Tibial artery (tissue), 4 donors: ENCODE data around the gene UTP14A.

ENCODE experiments used
- DNase-seq, 2 donors: peaks; one replicate each; pipeline ENCODE4 v3.0.0-alpha.2; 2019
- H3K27ac ChIP-seq, 2 donors: fragments of 200-600 bp; sonication (generic) in 1 of 2; 1 replicate in 1 of 2; 2 replicates in 1 of 2; pipeline ENCODE4 v1.5.1; 2018 to 2019; ENCODE audit warnings: mild to moderate bottlenecking in 1 of 2
- H3K27me3 ChIP-seq, 2 donors: fragments of 200-600 bp; sonication (generic) in 1 of 2; one replicate each; pipeline versions ENCODE4 v1.5.1 to v1.6.0; 2016 to 2019
- H3K36me3 ChIP-seq, 3 donors: fragments of 200-600 bp; sonication (generic) in 2 of 3; one replicate each; pipeline ENCODE4 v1.5.1; 2016 to 2019; ENCODE audit warnings: mild to moderate bottlenecking in 2 of 3
- H3K4me1 ChIP-seq, 4 donors: fragments of 200-600 bp; sonication (generic) in 2 of 4; 1 replicate in 3 of 4; 2 replicates in 1 of 4; pipeline ENCODE4 v1.5.1; 2016 to 2019
- H3K4me3 ChIP-seq, 2 donors: fragments of 200-600 bp; sonication (generic) in 1 of 2; 1 replicate in 1 of 2; 2 replicates in 1 of 2; pipeline ENCODE4 v1.5.1; 2018 to 2019; ENCODE audit warnings: mild to moderate bottlenecking in 2 of 2
- H3K9me3 ChIP-seq, 3 donors: fragments of 200-600 bp; sonication (generic) in 1 of 3; one replicate each; pipeline ENCODE4 v1.5.1; 2016 to 2019
- intact Hi-C: fragments of 100-400 bp; cut with DNase I; formaldehyde crosslinking; loops from one replicate; pipeline ENCODE4 v1.15.0; 2023; ENCODE audit warnings: low total_unique reads
- TF ChIP-seq, protein P1 (sequence below), 2 experiments: fragments of 200-600 bp in 1 of 2; fragments of 450-650 bp in 1 of 2; IDR thresholded peaks; one replicate each; pipeline ENCODE4 v1.5.1; 2017 to 2019; ENCODE audit warnings: antibody characterized with exemption in 2 of 2, mild to moderate bottlenecking in 1 of 2, moderate library complexity in 1 of 2

The UTP14A gene

DNA sequence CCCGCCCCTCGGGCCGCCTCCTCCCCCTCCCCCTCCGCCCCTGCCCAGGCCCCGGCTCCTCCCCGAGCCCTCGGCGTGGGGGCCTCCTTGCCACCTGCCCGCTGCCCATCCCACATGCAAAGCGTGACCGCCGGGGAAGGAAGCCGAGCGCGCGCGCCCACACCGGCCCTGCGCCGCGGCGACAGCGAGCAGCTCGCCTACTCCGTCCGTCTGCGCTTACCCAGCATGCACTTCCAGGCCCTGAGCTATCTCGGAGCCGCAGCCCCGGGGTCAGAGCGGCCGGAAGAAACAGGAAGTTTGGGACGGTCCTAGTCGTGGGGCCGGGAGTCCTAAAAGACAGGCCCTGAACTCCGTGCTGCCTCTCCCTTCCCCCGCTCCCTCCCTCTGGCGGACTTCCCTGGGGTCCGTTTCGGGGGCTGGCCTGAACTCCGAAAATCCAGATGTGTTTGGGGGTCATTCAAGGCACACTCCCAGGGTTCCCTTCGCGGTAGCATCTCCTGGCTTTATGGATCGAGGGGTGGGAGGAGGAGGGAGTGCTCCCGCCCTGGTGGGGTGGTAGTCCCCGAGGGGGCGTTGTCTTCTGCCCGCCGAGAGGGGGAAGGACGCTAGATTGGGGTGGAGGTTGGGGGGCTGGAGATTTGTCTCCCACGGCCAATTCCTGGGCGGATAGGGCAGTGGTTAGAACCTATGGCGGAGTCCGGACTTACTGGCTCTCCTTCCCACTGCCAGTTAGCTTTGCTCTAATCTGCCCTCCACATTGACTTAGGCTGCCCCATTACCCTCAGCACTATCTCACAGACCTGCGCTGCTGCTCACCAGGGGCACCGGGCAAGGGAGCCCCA is 51.5 kb downstream of the UTP14A start:
- peak overlapping the region; percentile 42 to 56 for H3K4me3 ChIP-seq
- intact Hi-C loops, result loop anchor here (5.0 kb wide), 1 partner anchor 610 kb away; no protein-coding TSS in a partner anchor

DNA sequence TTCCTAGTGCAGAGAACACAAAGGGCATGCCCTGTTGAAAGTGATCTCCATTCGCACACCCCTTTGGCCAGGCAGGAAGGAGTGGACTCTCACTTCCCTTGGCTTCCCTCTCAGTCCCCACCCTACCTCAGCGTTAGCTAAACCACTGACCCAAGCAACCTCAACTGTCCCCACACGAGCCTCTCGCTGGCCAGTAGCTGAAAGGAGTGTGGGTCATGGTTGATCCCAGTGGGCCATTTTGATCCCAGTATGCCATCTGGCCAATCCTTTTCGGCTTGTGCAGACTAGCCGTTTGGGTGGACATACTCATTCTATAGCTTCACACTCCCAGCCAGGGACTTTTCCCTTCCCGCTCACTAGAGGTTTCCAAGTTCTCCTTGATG is 52.1 kb downstream of the UTP14A start:
- DNase-seq, result no peak
- TF ChIP-seq, protein P1, sequence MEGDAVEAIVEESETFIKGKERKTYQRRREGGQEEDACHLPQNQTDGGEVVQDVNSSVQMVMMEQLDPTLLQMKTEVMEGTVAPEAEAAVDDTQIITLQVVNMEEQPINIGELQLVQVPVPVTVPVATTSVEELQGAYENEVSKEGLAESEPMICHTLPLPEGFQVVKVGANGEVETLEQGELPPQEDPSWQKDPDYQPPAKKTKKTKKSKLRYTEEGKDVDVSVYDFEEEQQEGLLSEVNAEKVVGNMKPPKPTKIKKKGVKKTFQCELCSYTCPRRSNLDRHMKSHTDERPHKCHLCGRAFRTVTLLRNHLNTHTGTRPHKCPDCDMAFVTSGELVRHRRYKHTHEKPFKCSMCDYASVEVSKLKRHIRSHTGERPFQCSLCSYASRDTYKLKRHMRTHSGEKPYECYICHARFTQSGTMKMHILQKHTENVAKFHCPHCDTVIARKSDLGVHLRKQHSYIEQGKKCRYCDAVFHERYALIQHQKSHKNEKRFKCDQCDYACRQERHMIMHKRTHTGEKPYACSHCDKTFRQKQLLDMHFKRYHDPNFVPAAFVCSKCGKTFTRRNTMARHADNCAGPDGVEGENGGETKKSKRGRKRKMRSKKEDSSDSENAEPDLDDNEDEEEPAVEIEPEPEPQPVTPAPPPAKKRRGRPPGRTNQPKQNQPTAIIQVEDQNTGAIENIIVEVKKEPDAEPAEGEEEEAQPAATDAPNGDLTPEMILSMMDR (IDR thresholded peaks at IDR 0.05), result no peak
- H3K27me3 ChIP-seq, result no peaks in the 10 kb centered on the region
- intact Hi-C loops, result loop anchor here (5.0 kb wide), 1 partner anchor 611 kb away; no protein-coding TSS in a partner anchor
- H3K4me1 ChIP-seq, result peaks cover 0 to 12% (median 4%) of the 10 kb centered on the region in 4 donors
- no peak overlapping the region for H3K27ac ChIP-seq
- no peaks in the 10 kb centered on the region for H3K9me3 ChIP-seq
- no peak overlapping the region for H3K4me3 ChIP-seq
- H3K36me3 ChIP-seq, result no peaks in the 10 kb centered on the region

More for the DNA sequence above, 51.5 kb downstream of the UTP14A start:
- Histone ChIP-seq H3K36me3 (no peaks in the 10 kb centered on the region), H3K9me3 (no peaks in the 10 kb centered on the region), H3K27ac (peak overlapping the region; percentile 37 to 44), H3K27me3 (no peaks in the 10 kb centered on the region), H3K4me1 (peaks cover 0 to 14% (median 6%) of the 10 kb centered on the region in 4 donors)
- peak; percentile 38 to 71 for DNase-seq
- TF ChIP-seq, protein P1 (IDR thresholded peaks at IDR 0.05), result no peak

GRCh38 chrX:129958814-129959492 is 53.0 kb downstream of the UTP14A start:
- peaks cover 0 to 8% (median 3%) of the 10 kb centered on the region in 4 donors for H3K4me1 ChIP-seq
- no peak overlapping the region for H3K27ac ChIP-seq
- DNase-seq, result no peak
- H3K9me3 ChIP-seq, result no peaks in the 10 kb centered on the region
- TF ChIP-seq, protein P1 (IDR thresholded peaks at IDR 0.05), result no peak
- intact Hi-C loops, result loop anchor here (5.0 kb wide), 1 partner anchor 612 kb away; no protein-coding TSS in a partner anchor
- no peak overlapping the region for H3K4me3 ChIP-seq
- H3K27me3 ChIP-seq, result no peaks in the 10 kb centered on the region
- no peaks in the 10 kb centered on the region for H3K36me3 ChIP-seq

DNA sequence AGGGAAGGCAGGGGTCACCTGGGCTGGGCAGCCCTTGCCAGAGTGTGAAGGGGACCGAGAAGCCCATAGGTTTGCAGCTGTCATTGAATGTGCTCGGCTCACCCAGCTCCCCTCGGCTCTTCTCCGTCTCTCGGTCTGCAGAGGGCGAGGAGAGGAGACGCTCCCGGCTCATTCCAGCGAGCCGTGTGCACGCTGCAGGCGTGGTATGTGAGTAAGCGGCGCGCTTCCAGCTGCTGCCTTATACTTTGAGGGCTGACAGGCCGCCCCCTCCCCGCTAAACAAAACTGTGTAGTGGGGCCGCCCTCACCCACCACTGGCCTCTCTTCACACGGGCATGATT is 53.5 kb downstream of the UTP14A start:
- no peaks in the 10 kb centered on the region for H3K9me3 ChIP-seq
- H3K4me1 ChIP-seq, result peaks cover 0 to 8% (median 3%) of the 10 kb centered on the region in 4 donors
- intact Hi-C loops, result loop anchor here (5.0 kb wide), 1 partner anchor 612 kb away; no protein-coding TSS in a partner anchor
- no peaks in the 10 kb centered on the region for H3K36me3 ChIP-seq
- TF ChIP-seq, protein P1 (IDR thresholded peaks at IDR 0.05), result no peak
- H3K27me3 ChIP-seq, result no peaks in the 10 kb centered on the region
- no peak overlapping the region for H3K4me3 ChIP-seq
- H3K27ac ChIP-seq, result no peak overlapping the region
- DNase-seq, result no peak

DNA sequence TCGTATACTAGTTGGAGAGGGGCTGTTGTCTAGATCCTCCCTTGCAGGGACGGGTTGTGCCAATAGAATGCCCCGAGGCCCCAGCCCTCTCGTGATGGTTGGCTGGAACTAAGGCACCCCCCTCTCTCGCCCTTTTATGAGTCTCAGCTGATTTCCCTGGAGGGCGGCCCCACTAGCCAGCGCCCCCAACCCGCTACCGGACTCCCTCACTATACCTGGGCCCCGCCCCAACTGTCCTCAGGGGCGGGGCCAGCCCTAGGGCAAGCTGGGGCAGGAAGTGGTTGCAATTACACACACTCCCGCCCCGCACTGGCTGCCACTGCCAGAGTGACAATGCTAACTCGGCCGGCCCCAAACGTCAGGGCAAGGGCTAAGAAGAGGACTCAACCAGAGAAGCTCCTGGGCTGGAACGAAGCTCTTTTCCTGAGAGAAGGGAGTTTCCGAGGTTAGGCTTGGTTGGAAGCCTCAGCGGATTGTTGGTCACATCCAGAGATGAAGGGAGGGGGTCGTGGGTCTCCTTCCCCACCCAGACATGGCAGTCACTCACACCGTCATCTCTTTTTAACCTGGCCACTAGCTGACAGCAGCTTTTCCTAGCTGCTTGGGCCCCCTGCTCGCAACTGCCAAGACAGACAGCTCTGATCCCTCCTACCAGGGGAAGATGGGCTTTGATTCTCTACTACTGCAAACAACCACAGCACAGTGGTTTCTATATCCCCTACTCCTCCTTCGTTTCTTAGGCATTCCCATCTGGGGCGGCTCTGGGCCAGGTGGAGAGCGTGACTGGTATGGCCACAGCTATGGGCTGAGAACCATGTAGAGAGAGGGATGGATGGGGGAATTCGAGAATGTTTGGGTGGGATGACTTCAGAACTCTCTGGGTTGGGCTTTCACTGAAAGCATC is 55.5 kb downstream of the UTP14A start:
- Histone ChIP-seq H3K27me3 (no peaks in the 10 kb centered on the region), H3K27ac (no peak overlapping the region), H3K36me3 (no peaks in the 10 kb centered on the region), H3K4me3 (peak overlapping the region; percentile 3 to 6), H3K4me1 (peaks cover 0 to 8% (median 3%) of the 10 kb centered on the region in 4 donors), H3K9me3 (no peaks in the 10 kb centered on the region)
- TF ChIP-seq, protein P1 (IDR thresholded peaks at IDR 0.05), result no peak
- DNase-seq, result no peak
- intact Hi-C loops, result no loop called here
